WI38 (cell line): ENCODE data around the gene MED13L.

ENCODE experiments used
- H3K4me3 ChIP-seq: 2 replicates; pipeline ENCODE4 v1.5.1; 2011; ENCODE audit warnings: low read depth, mild to moderate bottlenecking, control low read depth, low read length
- CTCF ChIP-seq: IDR thresholded peaks from 2 replicates; pipeline ENCODE4 v1.5.1; 2012; ENCODE audit warnings: low read depth, mild to moderate bottlenecking, control low read depth, low read length

MED13L gene

GRCh38 chr12:115946092-115946491, 331.4 kb downstream of the MED13L start:
- no peak overlapping the region for H3K4me3 ChIP-seq
- no peak for TF ChIP-seq CTCF

DNA sequence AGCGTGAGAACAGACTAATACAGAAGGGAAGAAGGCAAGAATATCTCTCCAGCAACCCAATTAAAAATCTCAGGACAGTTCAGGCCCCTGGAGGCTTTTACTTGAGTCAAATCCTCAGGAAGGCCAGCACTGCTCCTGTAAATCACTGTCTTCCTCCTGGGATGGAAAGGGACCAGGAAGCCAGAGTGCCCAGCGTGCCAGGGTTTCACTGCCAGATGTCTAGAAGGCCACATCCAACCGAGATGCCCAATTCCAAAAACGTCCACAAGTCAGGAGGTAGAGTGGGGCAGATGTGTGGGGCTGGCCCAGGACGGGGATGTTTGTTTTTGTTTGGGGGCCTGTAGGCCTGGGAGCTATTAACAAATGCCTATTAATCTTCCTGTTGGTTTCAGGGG, 332.0 kb downstream of the MED13L start:
- no peak overlapping the region for H3K4me3 ChIP-seq
- no peak for TF ChIP-seq CTCF

- no peak for TF ChIP-seq CTCF
- no peak overlapping the region for H3K4me3 ChIP-seq
Measured at GRCh38 chr12:115944837-115945490, 332.5 kb downstream of the MED13L start.

- no peak overlapping the region for H3K4me3 ChIP-seq
- no peak for TF ChIP-seq CTCF
Measured at GRCh38 chr12:115944392-115944742, 333.1 kb downstream of the MED13L start.

GRCh38 chr12:115943630-115944391, 333.7 kb downstream of the MED13L start:
- no peak for TF ChIP-seq CTCF
- no peak overlapping the region for H3K4me3 ChIP-seq

- no peak for TF ChIP-seq CTCF
- H3K4me3 ChIP-seq = no peak overlapping the region
Measured at GRCh38 chr12:115943310-115943629, 334.2 kb downstream of the MED13L start.

GRCh38 chr12:115942346-115942745, 335.1 kb downstream of the MED13L start:
- no peak overlapping the region for H3K4me3 ChIP-seq
- no peak for TF ChIP-seq CTCF
